Right lobe of liver (tissue), 6 donors: ENCODE results near the gene DCC. TPM values are rescaled to one million over a fixed set of nuclear protein-coding genes. Genes with fewer than 3 reads are reported as not detected.

Experiments
- ATAC-seq, 4 donors: fragments of 200-7000 bp; cut with Tn5 transposase; one replicate each; pipeline ENCODE4 v1.9.1; 2020; ENCODE audit warnings: mild to moderate bottlenecking in 4 of 4, moderate library complexity in 4 of 4
- DNase-seq, 3 donors: peaks; one replicate each; pipeline ENCODE4 v3.0.0-alpha.2; 2020
- H3K27ac ChIP-seq, 3 donors: fragments of 200-600 bp; one replicate each; pipeline ENCODE4 v1.8.0; 2022
- H3K27me3 ChIP-seq, 2 donors: fragments of 200-600 bp; one replicate each; pipeline ENCODE4 v1.8.0; 2022
- H3K36me3 ChIP-seq, 4 donors: fragments of 200-600 bp; sonication (generic) in 1 of 4; one replicate each; pipeline versions ENCODE4 v1.5.1 to v1.8.0; 2017 to 2022; ENCODE audit warnings: control low read depth in 1 of 4
- H3K4me1 ChIP-seq, 4 donors: fragments of 200-600 bp; sonication (generic) in 1 of 4; one replicate each; pipeline versions ENCODE4 v1.5.1 to v1.8.0; 2017 to 2022; ENCODE audit warnings: control low read depth in 1 of 4
- H3K4me3 ChIP-seq, 3 donors: fragments of 200-600 bp; one replicate each; pipeline ENCODE4 v1.8.0; 2022
- H3K9me3 ChIP-seq, 4 donors: fragments of 200-600 bp; sonication (generic) in 1 of 4; one replicate each; pipeline versions ENCODE4 v1.5.1 to v1.8.0; 2017 to 2022; ENCODE audit warnings: control low read depth in 1 of 4
- CTCF ChIP-seq, 4 donors: fragments of 200-600 bp in 3 of 4; fragments of 450-650 bp in 1 of 4; IDR thresholded peaks; one replicate each; pipeline versions ENCODE4 v1.5.1 to v1.8.0; 2016 to 2022; ENCODE audit warnings: antibody characterized with exemption in 4 of 4, mild to moderate bottlenecking in 2 of 4
- POLR2A ChIP-seq: fragments of 450-650 bp; IDR thresholded peaks from one replicate; pipeline ENCODE4 v1.6.1; 2017; ENCODE audit warnings: antibody characterized with exemption, mild to moderate bottlenecking
- WGBS: methylation state at CpG from one replicate; pipeline ENCODE4 v1.1.6; 2018; ENCODE audit warnings: low coverage, low lambda C conversion rate; ENCODE audit not compliant: insufficient coverage; ENCODE audit errors: missing lambda C conversion rate; 5-methylcytosine and 5-hydroxymethylcytosine counted together
- intact Hi-C, 2 donors: fragments of 100-400 bp; cut with DNase I; formaldehyde crosslinking; loops; one replicate each; pipeline versions ENCODE4 v1.11.2 to v1.14.1; 2022
- total RNA-seq, 6 experiments: library from RNA; depleted of rRNA in 2 of 6; stranded (reverse); fragments of >200 nt in 2 of 6; fragmentation: NEBNext Ultra II Directional in 3 of 6; extraction: Animal tissue kit (Norgen Biotek cat#: 25700) in 3 of 6; gene quantifications; one replicate each; pipeline versions ENCODE4 v1.1.0 to v1.2.4, GENCODE V29; 2016 to 2023
- donor health status: DM: no; HTN: yes; CAD: no.
- donor health status: DM: no; HTN: no; CAD: no.
- donor health status: DM: no; HTN: no; CAD: no.
- donor health status: DM: no; HTN: yes; CAD: no.
- donor health status: DM: no; HTN: yes; CAD: no.

DCC gene
- total RNA-seq, 6 experiments from 2014 or later, result 0.06 TPM; not detected in 5

- ATAC-seq, result no peak
- DNase-seq, result no peak
- Histone ChIP-seq H3K27me3 (no peaks in the 10 kb centered on the region), H3K36me3 (no peaks in the 10 kb centered on the region), H3K4me1 (no peaks in the 10 kb centered on the region), H3K27ac (no peak overlapping the region), H3K4me3 (no peak overlapping the region), H3K9me3 (no peaks in the 10 kb centered on the region)
- intact Hi-C loops, result no loop called here
- WGBS, result 47% methylated on average over 1 of the region's 1 CpG
- TF ChIP-seq POLR2A (no peak), CTCF (IDR thresholded peaks at IDR 0.05) (no peak)
Measured at GRCh38 chr18:52602820-52603219, 262.8 kb downstream of the DCC start.

GRCh38 chr18:52605345-52605744, 265.3 kb downstream of the DCC start:
- DNase-seq (no peak), ATAC-seq (no peak)
- Histone ChIP-seq H3K36me3 (no peaks in the 10 kb centered on the region), H3K4me3 (no peak overlapping the region), H3K27me3 (no peaks in the 10 kb centered on the region), H3K9me3 (no peaks in the 10 kb centered on the region), H3K4me1 (no peaks in the 10 kb centered on the region), H3K27ac (no peak overlapping the region)
- TF ChIP-seq POLR2A (no peak), CTCF (IDR thresholded peaks at IDR 0.05) (no peak)
- 43% methylated on average over 3 of the region's 3 CpGs for WGBS
- intact Hi-C loops, result no loop called here

DNA sequence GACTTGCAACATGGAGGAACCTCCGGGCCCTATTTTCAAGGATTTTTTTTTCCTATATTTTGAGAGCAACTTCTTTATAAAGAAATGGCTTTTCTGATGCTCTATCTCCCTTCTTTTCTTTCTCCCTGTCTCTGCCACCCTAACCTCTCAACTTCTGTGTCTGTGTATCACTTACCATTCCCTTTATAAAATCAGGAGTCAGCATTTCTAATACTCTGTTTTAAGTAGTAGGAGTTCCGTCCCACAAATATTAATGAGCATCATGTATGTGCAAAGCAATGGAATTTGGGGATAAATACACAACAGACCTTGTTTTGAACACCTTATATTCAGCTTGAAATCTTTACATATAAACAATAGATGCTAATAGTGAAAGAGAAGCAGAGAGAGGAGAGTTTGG, 268.0 kb downstream of the DCC start:
- no peak for ATAC-seq
- intact Hi-C loops, result no loop called here
- Histone ChIP-seq H3K27ac (no peak overlapping the region), H3K36me3 (no peaks in the 10 kb centered on the region), H3K4me1 (no peaks in the 10 kb centered on the region), H3K4me3 (no peak overlapping the region), H3K9me3 (no peaks in the 10 kb centered on the region), H3K27me3 (no peaks in the 10 kb centered on the region)
- 65% methylated on average over 2 of the region's 2 CpGs for WGBS
- no peak for DNase-seq
- no peak for TF ChIP-seq CTCF (IDR thresholded peaks at IDR 0.05)
- no peak for TF ChIP-seq POLR2A

- Histone ChIP-seq H3K36me3 (no peaks in the 10 kb centered on the region), H3K27me3 (no peaks in the 10 kb centered on the region), H3K4me3 (no peak overlapping the region), H3K4me1 (no peaks in the 10 kb centered on the region), H3K9me3 (no peaks in the 10 kb centered on the region), H3K27ac (no peak overlapping the region)
- DNase-seq (no peak), ATAC-seq (no peak)
- TF ChIP-seq POLR2A, result no peak
- no peak for TF ChIP-seq CTCF (IDR thresholded peaks at IDR 0.05)
- 53% methylated on average over 2 of the region's 3 CpGs for WGBS
- intact Hi-C loops, result no loop called here
Measured at GRCh38 chr18:52610451-52611115, 270.6 kb downstream of the DCC start.

DNA sequence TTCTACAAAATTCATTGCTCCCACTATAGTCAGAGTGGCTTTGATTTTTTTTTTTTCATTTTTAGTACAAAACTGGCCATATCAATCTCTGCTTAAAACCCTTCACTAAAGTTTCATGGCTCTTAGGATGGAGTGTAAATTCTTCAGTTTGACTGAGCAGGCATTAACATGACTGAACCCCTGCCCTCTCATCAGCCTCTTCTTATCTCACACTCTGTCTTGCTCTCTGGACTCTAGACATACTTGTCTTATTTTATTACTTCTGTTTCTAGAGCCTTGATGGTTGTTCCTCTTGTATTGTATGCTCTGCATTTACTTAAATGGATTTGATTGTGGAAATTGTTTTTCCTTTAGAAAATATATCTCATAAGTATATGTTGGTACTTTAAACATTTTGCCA, 272.4 kb downstream of the DCC start:
- TF ChIP-seq POLR2A (no peak), CTCF (IDR thresholded peaks at IDR 0.05) (no peak)
- no peak overlapping the region for H3K27ac ChIP-seq
- DNase-seq (no peak), ATAC-seq (no peak)
- no peaks in the 10 kb centered on the region for H3K27me3 ChIP-seq
- no peak overlapping the region for H3K4me3 ChIP-seq
- H3K4me1 ChIP-seq, result no peaks in the 10 kb centered on the region
- intact Hi-C loops, result no loop called here
- H3K9me3 ChIP-seq, result no peaks in the 10 kb centered on the region
- H3K36me3 ChIP-seq, result no peaks in the 10 kb centered on the region
